K562 (cell line): ENCODE data around the gene SLC37A2. TPM values are rescaled to one million over a fixed set of nuclear protein-coding genes. Genes with fewer than 3 reads are reported as not detected.

Source experiments
- C11orf30 ChIP-seq: fragments of 450-650 bp; IDR thresholded peaks from 2 replicates; pipeline ENCODE4 v1.6.1; 2016; ENCODE audit warnings: low read depth, mild to moderate bottlenecking
- CCNT2 ChIP-seq: IDR thresholded peaks from 2 replicates; pipeline ENCODE4 v1.6.1; 2011; ENCODE audit warnings: borderline replicate concordance, low read depth, mild to moderate bottlenecking, moderate library complexity, mixed read lengths, low read length; ENCODE audit not compliant: insufficient read length; ENCODE audit errors: extremely low read depth
- KAT7 ChIP-seq: sonication (generic); formaldehyde crosslinking; IDR thresholded peaks from 2 replicates; pipeline ENCODE4 v1.8.0; 2022; ENCODE audit warnings: missing genetic modification reagents, mild to moderate bottlenecking, borderline replicate concordance
- KDM4B ChIP-seq, 2 experiments: fragments of 450-650 bp in 1 of 2; sonication (generic) in 1 of 2; IDR thresholded peaks; 2 replicates each; pipeline ENCODE4 v1.6.1; 2016 to 2017; ENCODE audit warnings: borderline replicate concordance in 2 of 2, antibody characterized with exemption in 1 of 2, low read depth in 1 of 2, mild to moderate bottlenecking in 1 of 2
- NKRF ChIP-seq: fragments of 450-650 bp; IDR thresholded peaks from 2 replicates; pipeline ENCODE4 v1.6.1; 2016; ENCODE audit warnings: borderline replicate concordance
- POLR3A ChIP-seq: IDR thresholded peaks from 2 replicates; pipeline ENCODE4 v1.6.1; 2011; ENCODE audit warnings: borderline replicate concordance, mild to moderate bottlenecking, moderate library complexity; ENCODE audit not compliant: insufficient read length, insufficient read depth; ENCODE audit errors: extremely low read depth
- RAD21 ChIP-seq, 2 experiments: fragments of 250-450 bp in 1 of 2; fragments of 450-650 bp in 1 of 2; sonication (Bioruptor Pico) in 1 of 2; formaldehyde crosslinking in 1 of 2; IDR thresholded peaks in 1 of 2; conservative IDR thresholded peaks in 1 of 2; 2 replicates each; pipeline versions ENCODE4 v1.4.0 to v1.8.0; 2020 to 2022; ENCODE audit warnings: mild to moderate bottlenecking in 2 of 2, moderate library complexity in 1 of 2
- polyA plus RNA-seq, 8 experiments: library from polyadenylated mRNA; depleted of rRNA in 4 of 8; stranded (reverse) in 5 of 8; unstranded in 3 of 8; fragments of >200 nt; fragmentation: Nextera tagmentation in 2 of 8; fragmentation: Illumina TruSeq in 1 of 8; extraction: Ambion mirVana in 2 of 8; extraction: Trizol in 1 of 8; gene quantifications; 2 replicates each; pipeline versions ENCODE4 v1.2.1 to v1.2.3, GENCODE V29; 2011 to 2014; ENCODE audit warnings: inconsistent platforms in 1 of 8, missing spikeins in 1 of 8
- total RNA-seq, 7 experiments: library from RNA; depleted of rRNA in 6 of 7; stranded (reverse); fragments of >200 nt in 6 of 7; fragmentation: Illumina TruSeq in 2 of 7; extraction: Trizol in 2 of 7; gene quantifications; 2 replicates each; pipeline versions ENCODE4 v1.2.1 to v1.2.3, GENCODE V29; 2011 to 2021; ENCODE audit warnings: low replicate concordance in 1 of 7
- TF ChIP-seq, protein P1 (sequence below), 2 experiments: fragments of 450-650 bp; formaldehyde crosslinking in 1 of 2; IDR thresholded peaks; 2 replicates each; pipeline versions ENCODE4 v1.4.0 to v1.6.1; 2014 to 2020; ENCODE audit warnings: mild to moderate bottlenecking in 2 of 2, borderline replicate concordance in 1 of 2, low read depth in 1 of 2

The SLC37A2 gene
- total and polyA plus RNA-seq, 9 of the 15 experiments (the other 6 are each of a cell fraction or from before 2014, with no cell fraction given), result 0.01 to 1.2 (median 0.52) TPM

DNA sequence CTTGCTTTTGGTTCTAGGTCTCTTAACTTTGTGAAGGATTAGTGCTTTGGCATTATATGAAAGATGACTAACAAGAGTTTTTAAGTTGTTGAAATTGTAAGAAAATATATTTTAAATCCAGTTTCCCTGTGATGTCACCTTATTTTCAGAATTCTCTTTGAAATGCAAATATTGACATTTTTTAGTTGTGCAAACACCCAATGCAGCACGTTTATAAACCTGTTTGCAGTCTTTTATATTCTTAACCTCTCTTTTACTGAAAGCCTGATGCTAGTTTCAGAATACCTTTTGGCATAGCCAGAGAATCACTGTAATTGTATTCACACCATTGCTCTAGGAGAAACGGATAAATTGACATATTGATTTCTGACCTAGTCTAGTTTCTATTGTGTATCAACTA, 42.8 kb upstream of the SLC37A2 start (continued):
- TF ChIP-seq POLR3A (no peak), CCNT2 (no peak), KAT7 (CRISPR knock-in tag) (no peak), RAD21 (CRISPR knock-in tag; conservative IDR thresholded peaks at IDR 0.05 in 1 of 2, IDR thresholded peaks at IDR 0.05 in 1 of 2) (no peak), NKRF (no peak), KDM4B (IDR thresholded peaks at IDR 0.05; ENCODE audit: borderline replicate concordance in 2 of 2, low read depth in 1 of 2) (no peak), C11orf30 (no peak)
- TF ChIP-seq, protein P1, sequence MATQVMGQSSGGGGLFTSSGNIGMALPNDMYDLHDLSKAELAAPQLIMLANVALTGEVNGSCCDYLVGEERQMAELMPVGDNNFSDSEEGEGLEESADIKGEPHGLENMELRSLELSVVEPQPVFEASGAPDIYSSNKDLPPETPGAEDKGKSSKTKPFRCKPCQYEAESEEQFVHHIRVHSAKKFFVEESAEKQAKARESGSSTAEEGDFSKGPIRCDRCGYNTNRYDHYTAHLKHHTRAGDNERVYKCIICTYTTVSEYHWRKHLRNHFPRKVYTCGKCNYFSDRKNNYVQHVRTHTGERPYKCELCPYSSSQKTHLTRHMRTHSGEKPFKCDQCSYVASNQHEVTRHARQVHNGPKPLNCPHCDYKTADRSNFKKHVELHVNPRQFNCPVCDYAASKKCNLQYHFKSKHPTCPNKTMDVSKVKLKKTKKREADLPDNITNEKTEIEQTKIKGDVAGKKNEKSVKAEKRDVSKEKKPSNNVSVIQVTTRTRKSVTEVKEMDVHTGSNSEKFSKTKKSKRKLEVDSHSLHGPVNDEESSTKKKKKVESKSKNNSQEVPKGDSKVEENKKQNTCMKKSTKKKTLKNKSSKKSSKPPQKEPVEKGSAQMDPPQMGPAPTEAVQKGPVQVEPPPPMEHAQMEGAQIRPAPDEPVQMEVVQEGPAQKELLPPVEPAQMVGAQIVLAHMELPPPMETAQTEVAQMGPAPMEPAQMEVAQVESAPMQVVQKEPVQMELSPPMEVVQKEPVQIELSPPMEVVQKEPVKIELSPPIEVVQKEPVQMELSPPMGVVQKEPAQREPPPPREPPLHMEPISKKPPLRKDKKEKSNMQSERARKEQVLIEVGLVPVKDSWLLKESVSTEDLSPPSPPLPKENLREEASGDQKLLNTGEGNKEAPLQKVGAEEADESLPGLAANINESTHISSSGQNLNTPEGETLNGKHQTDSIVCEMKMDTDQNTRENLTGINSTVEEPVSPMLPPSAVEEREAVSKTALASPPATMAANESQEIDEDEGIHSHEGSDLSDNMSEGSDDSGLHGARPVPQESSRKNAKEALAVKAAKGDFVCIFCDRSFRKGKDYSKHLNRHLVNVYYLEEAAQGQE (IDR thresholded peaks at IDR 0.05; ENCODE audit: borderline replicate concordance), result no peak
- TF ChIP-seq, protein P1 (CRISPR knock-in tag; IDR thresholded peaks at IDR 0.05; ENCODE audit: low read depth), result no peak
